ENCODE data around the gene RALGAPA2. TPM values are rescaled to one million over a fixed set of nuclear protein-coding genes. Genes with fewer than 3 reads are reported as not detected.

Gene RALGAPA2
- total and polyA plus RNA-seq, 2 experiments from 2014 or later: 13.1 to 43.4 TPM

GRCh38 chr20:20621195-20621594 is 91.2 kb downstream of the RALGAPA2 start (continued):
- TF ChIP-seq ZNF462 (CRISPR knock-in tag; IDR thresholded peaks at IDR 0.05) (no peak), STAT1 (IDR thresholded peaks at IDR 0.05; ENCODE audit: unreplicated experiment) (no peak)

- ATAC-seq (no peak), DNase-seq (ENCODE audit: low spot score) (no peak)
- H3K9me2 ChIP-seq (ENCODE audit: insufficient read depth): no peaks in the 10 kb centered on the region
- no peaks in the 10 kb centered on the region for H3F3A ChIP-seq (replicated peaks; ENCODE audit: low read depth)
- H3K79me2 ChIP-seq (replicated peaks; ENCODE audit: insufficient read depth): no peaks in the 10 kb centered on the region
- Mint-ChIP-seq H3K27ac (no peak overlapping the region), H3K9me3 (no peaks in the 10 kb centered on the region), H3K4me3 (no peak overlapping the region), H3K4me1 (no peaks in the 10 kb centered on the region), H3K36me3 (ENCODE audit: low read depth) (peaks cover 3% of the 10 kb centered on the region; the same call in 2 of the 3 replicates), H3K27me3 (ENCODE audit: insufficient read depth, low read depth, poor library complexity) (peaks cover 4% of the 10 kb centered on the region)
- H4K20me1 ChIP-seq (replicated peaks; ENCODE audit: insufficient read depth): no peaks in the 10 kb centered on the region
- H3K27me3 ChIP-seq (ENCODE audit: insufficient read depth): no peaks in the 10 kb centered on the region
- no peak overlapping the region for H3K27ac ChIP-seq (ENCODE audit: low read depth)
- H3K36me3 ChIP-seq (ENCODE audit: insufficient read depth): no peaks in the 10 kb centered on the region
- no peaks in the 10 kb centered on the region for H3K4me1 ChIP-seq (ENCODE audit: insufficient read depth)
- no peak overlapping the region for H3K4me2 ChIP-seq
- H2AFZ ChIP-seq: no peak overlapping the region
- H3K4me3 ChIP-seq: no peak overlapping the region
- TF ChIP-seq JUNB (IDR thresholded peaks at IDR 0.05; ENCODE audit: unreplicated experiment): no peak
- no peak for TF ChIP-seq ETS1 (IDR thresholded peaks at IDR 0.05)
- TF ChIP-seq REST (IDR thresholded peaks at IDR 0.05; ENCODE audit: unreplicated experiment): no peak
- TF ChIP-seq ZNF331 (CRISPR knock-in tag; IDR thresholded peaks at IDR 0.05; ENCODE audit: low read depth): no peak
These were observed 98.1 kb downstream of the RALGAPA2 start for GRCh38 chr20:20614391-20614790.
